Fibroblast of villous mesenchyme (primary cell): ENCODE data around the gene SNHG17. TPM values are rescaled to one million over a fixed set of nuclear protein-coding genes. Genes with fewer than 3 reads are reported as not detected.

Experiments
- DNase-seq: peaks from one replicate; pipeline ENCODE4 v3.0.0-alpha.2; 2010; ENCODE audit warnings: low read depth
- H3K4me3 ChIP-seq: 2 replicates; pipeline ENCODE4 v1.5.1; 2011; ENCODE audit warnings: low read depth, mild to moderate bottlenecking, low read length
- CTCF ChIP-seq: IDR thresholded peaks from 2 replicates; pipeline ENCODE4 v1.5.1; 2012; ENCODE audit warnings: low read depth, mild to moderate bottlenecking, low read length; ENCODE audit not compliant: insufficient read depth
- total RNA-seq: library from RNA; depleted of rRNA; stranded (reverse); fragments of >200 nt; gene quantifications from 2 replicates; pipeline ENCODE4 v1.2.3, GENCODE V29; 2012

Gene SNHG17
- total RNA-seq: 7.4 and 8.6 TPM in 2 replicates

GRCh38 chr20:38434770-38435554, at the start of gene SNHG17:
SNHG17 (minus strand) TSS chr20:38435328.
- DNase-seq: peak; percentile 95
- H3K4me3 ChIP-seq: peak within 1 kb of the TSS; percentile 77
- peak; percentile 100 for TF ChIP-seq CTCF

DNA sequence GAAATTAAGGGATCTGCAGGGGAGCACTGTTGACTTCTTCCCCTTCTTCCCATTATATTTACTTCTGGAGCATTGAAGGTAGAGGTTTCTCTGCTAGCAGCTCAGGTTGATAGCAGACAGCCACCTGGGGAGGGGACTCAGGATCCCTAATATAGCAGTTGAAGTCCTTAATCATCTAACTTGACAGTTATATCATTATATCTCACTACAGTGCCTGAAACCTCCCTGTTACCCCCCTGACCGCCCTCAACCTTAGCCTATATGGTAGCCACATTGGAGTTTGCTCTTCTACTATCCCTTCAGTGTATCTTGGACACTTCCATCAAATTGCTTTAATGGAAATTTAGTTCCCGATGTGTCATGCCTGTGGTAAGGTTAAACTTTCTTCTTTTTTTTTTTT, 44.5 kb upstream of the SNHG17 start:
- no peak for DNase-seq
- TF ChIP-seq CTCF: no peak
- H3K4me3 ChIP-seq: no peak overlapping the region

- DNase-seq: no peak
- TF ChIP-seq CTCF: no peak
- H3K4me3 ChIP-seq: no peak overlapping the region
These were observed 42.6 kb upstream of the SNHG17 start for GRCh38 chr20:38477747-38478146.

DNA sequence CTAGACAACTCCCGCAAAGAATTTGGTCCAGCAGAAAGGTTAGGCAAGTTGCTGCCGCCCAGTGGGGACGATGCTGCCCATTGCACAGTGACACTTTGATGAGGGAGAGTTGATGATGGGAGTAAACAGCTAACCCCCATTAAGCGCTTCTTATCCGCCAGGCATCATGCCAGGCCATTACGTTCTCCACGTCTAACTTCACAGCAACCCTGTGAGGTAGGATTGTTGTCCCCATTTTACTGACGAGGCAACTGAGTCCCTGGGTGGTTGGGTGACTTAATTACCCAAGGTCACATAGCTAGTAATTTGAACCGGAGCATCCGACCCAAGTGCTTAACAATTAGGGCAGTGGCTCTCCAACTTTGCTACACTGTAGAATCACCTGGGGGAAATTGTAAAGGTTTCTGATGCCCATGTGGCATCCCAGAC, 38.3 kb upstream of the SNHG17 start:
- DNase-seq: peak; percentile 19
- peak overlapping the region; percentile 85 for H3K4me3 ChIP-seq
- TF ChIP-seq CTCF: no peak

DNA sequence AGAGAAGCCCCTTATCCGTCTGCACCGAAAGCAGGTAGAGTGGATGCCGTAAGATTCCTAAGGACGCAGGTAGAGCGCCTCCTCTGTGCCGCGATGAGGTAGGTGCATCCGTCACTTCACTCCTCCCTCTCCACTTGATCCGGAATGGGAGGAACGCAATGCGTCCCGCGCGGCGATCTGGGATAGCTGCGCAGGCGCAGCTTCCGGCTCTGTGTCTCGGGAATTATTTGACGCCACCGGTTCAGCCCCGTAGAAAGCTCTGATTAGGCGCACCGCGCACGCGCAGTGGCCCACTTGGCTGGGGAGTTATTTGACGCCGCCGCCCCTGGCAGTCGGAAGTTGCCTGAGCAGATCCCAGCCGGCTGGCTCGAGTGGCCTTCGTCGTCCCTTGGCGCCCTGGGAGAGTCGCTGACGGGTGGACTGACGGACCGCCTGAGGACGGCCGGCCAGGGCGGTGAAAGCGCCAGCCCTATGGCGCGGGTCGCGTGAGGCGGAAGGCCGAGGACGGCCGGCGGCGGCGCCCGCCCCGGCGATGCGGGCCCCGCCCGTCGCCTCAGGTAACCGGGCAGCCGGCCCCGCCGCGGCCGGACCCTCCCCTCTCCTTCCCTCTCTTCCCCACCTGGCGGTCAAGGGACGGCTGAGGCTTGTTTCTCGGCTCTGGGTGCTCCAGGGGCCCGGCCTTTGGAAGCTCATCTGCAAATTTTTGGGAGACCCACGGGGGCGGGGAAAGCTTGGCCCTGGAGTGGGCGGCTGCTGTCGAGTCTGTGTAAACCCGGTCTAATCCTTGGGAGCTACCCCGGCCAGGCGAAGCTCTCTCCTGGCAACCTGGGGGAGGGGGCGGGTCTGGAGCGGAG, 37.6 kb upstream of the SNHG17 start, which contains the start of gene RALGAPB:
Gene RALGAPB, plus strand, starts transcription at position 331 of the 854 bp plus-strand sequence. CDS start 15,590 bp downstream, outside the sequence.
- TF ChIP-seq CTCF: peak; percentile 35
- peak within 1 kb of the TSS; percentile 85 for H3K4me3 ChIP-seq

DNA sequence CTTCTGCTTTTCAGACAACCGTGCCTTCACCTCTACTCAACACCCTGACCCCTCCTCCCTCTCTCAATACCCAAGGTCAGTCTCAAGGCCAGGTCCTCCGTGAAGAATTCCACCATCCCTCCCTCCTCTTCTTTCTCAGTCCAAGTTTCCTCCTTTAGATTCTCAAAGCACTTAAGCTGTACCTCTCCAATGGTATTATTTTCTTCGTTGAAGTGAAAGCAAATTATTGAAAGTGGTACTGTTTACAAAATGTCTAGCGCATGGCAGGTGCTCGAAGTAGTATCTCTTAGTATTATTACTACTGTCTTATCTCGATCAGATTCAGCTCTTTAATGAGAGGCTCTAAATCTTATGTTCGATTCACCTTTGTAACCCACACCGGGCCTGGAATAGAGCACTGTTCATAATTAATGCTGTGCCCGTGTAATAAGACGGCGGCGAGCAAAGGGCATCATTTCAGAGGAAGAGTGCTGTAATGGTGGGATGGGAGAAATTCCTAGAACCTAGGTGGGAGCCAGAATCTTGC, 36.9 kb upstream of the SNHG17 start:
- H3K4me3 ChIP-seq: peak overlapping the region; percentile 85
- TF ChIP-seq CTCF: no peak
- no peak for DNase-seq

More for the DNA sequence above, 37.6 kb upstream of the SNHG17 start, which contains the start of gene RALGAPB:
- peak; percentile 97 for DNase-seq
